ENCODE data around the gene ROPN1. TPM values are rescaled to one million over a fixed set of nuclear protein-coding genes. Genes with fewer than 3 reads are reported as not detected.
A peak's percentile ranks its signal among the peaks of the same experiment; 100 is the strongest.

The ROPN1 gene
- total and polyA plus RNA-seq, 2 of the 4 experiments (the other 2 are of a cell fraction), result 0.03 to 0.18 TPM

- no peak overlapping the region for H3K18ac ChIP-seq (ENCODE audit: low read depth, low read length)
- H4K20me1 ChIP-seq (ENCODE audit: insufficient read depth, low read length), result no peaks in the 10 kb centered on the region; the same call in 1 of the 2 replicates
- H4K5ac ChIP-seq (ENCODE audit: low read depth, low read length), result no peak overlapping the region
- no TSS peak for BruUV-seq (replicated peaks)
- in situ Hi-C loops (cut with MboI; ENCODE audit: low sequenced_read_pairs), result no loop called here
- peak overlapping the region; percentile 23; the same call in 1 of the 2 replicates for H3K27ac ChIP-seq (ENCODE audit: insufficient read depth, low read length)
- peaks cover 32% of the 10 kb centered on the region for H3K27me3 ChIP-seq (ENCODE audit: control insufficient read depth, insufficient read depth, low read length)
- no peaks in the 10 kb centered on the region for H3K36me3 ChIP-seq (ENCODE audit: control insufficient read depth, insufficient read depth, low read length)
- H3K23ac ChIP-seq (ENCODE audit: low read depth, low read length), result peak overlapping the region; percentile 68; the same call in 1 of the 2 replicates
- peak overlapping the region; percentile 55 for H3K4me3 ChIP-seq (ENCODE audit: insufficient read depth, low read depth, low read length)
- no peak overlapping the region for H3K4ac ChIP-seq (ENCODE audit: low read depth, low read length)
- peak overlapping the region; percentile 98 for H2AFZ ChIP-seq (replicated peaks; ENCODE audit: low read length, poor library complexity)
- 0 out of 4 replicates have a peak, but pooled peaks cover 0 to 3% of the 10 kb centered on the region in 2 experiments for H3K79me1 ChIP-seq (ENCODE audit: low read depth in 1 of 2, low read length in 2 of 2)
- ATAC-seq (ENCODE audit: low read depth) (peak; percentile 98), DNase-seq (peak; percentile 71)
- peaks cover 1% of the 10 kb centered on the region; the same call in 1 of the 2 replicates for H3K4me1 ChIP-seq (ENCODE audit: control insufficient read depth, insufficient read depth, low read length)
- TF ChIP-seq CHD1 (IDR thresholded peaks at IDR 0.05; ENCODE audit: low read depth, low read length), result no peak
- no peak for TF ChIP-seq RCOR1 (IDR thresholded peaks at IDR 0.05; ENCODE audit: insufficient replicate concordance, low read length)
- TF ChIP-seq RAD21 (IDR thresholded peaks at IDR 0.05; ENCODE audit: low read length), result no peak
- peak; percentile 60 for TF ChIP-seq CTCF (conservative IDR thresholded peaks at IDR 0.05; ENCODE audit: low read depth, low read length)
- peak; percentile 94; the same call in 1 of the 2 replicates for TF ChIP-seq MAZ (IDR thresholded peaks at IDR 0.05; ENCODE audit: borderline replicate concordance, low read depth, low read length)
- TF ChIP-seq ELK1 (IDR thresholded peaks at IDR 0.05; ENCODE audit: borderline replicate concordance, low read depth, low read length), result no peak
- H2BK20ac ChIP-seq (ENCODE audit: low read depth, low read length), result no peak overlapping the region
- H2BK5ac ChIP-seq (ENCODE audit: low read depth, low read length, poor library complexity, severe bottlenecking), result no peak overlapping the region
- intact Hi-C loops (cut with micrococcal nuclease), result loop anchor here (5.0 kb wide), 1 partner anchor 249 kb away; no protein-coding TSS in a partner anchor
- H3K9ac ChIP-seq (ENCODE audit: low read depth, low read length), result peak overlapping the region; percentile 70
- H2AK9ac ChIP-seq (replicated peaks; ENCODE audit: low read depth, low read length, poor library complexity), result peak overlapping the region; percentile 75
- POLR2A ChIA-PET (ENCODE audit: unreplicated experiment), result interaction anchor here (0.6 kb wide), 1 partner anchor 445 kb away, joined by 5 read pairs; no protein-coding TSS in a partner anchor
- peak overlapping the region; percentile 79 for H3K4me2 ChIP-seq (ENCODE audit: low read depth, low read length)
- H3K9me1 ChIP-seq (ENCODE audit: insufficient read depth, low read length), result no peaks in the 10 kb centered on the region
- WGBS, 2 experiments (ENCODE audit: extremely low coverage in 2 of 2, insufficient read length in 1 of 2), result 0% methylated on average over 27 of the region's 48 CpGs; no CpG with 5 or more reads in 1 of the 2 experiments
- H2BK120ac ChIP-seq (ENCODE audit: low read depth, low read length), result no peak overlapping the region
- H4K91ac ChIP-seq (ENCODE audit: insufficient read depth, low read depth, low read length), result no peak overlapping the region
- no peak overlapping the region for H2BK15ac ChIP-seq (ENCODE audit: low read depth, low read length)
- H3K14ac ChIP-seq (replicated peaks; ENCODE audit: low read depth, low read length), result no peak overlapping the region
- H4K8ac ChIP-seq (ENCODE audit: low read depth in 2 of 2, low read length in 2 of 2), result no peak overlapping the region
- CTCF ChIA-PET, result interaction anchor here (0.6 to 1.5 kb wide), 12 partner anchors 10 to 228 kb away, joined by 3 to 7 read pairs (median 4); no protein-coding TSS in a partner anchor
- no peaks in the 10 kb centered on the region for H3K9me3 ChIP-seq (ENCODE audit: control insufficient read depth, insufficient read depth, low read length)
- H3K56ac ChIP-seq (ENCODE audit: extremely low read depth, insufficient read depth, low read length), result no peak overlapping the region
- dilution Hi-C loops (cut with HindIII; ENCODE audit: low sequenced_read_pairs, unreplicated experiment), result no loop called here
- H2AK5ac ChIP-seq (ENCODE audit: low read depth, low read length), result no peak overlapping the region
These were observed 41.0 kb upstream of the ROPN1 start for GRCh38 chr3:124032881-124033359.

Measured in IMR-90 (cell line).